SH-SY5Y (cell line): Measurements from ENCODE around the gene GBX2.

Source experiments
- GATA2 ChIP-seq: IDR thresholded peaks from 2 replicates; pipeline ENCODE4 v1.6.1; 2011; ENCODE audit warnings: mild to moderate bottlenecking, low read depth, low read length
- GATA3 ChIP-seq: IDR thresholded peaks from 2 replicates; pipeline ENCODE4 v1.6.1; 2011; ENCODE audit warnings: low read depth, mild to moderate bottlenecking, low read length, moderate library complexity

Gene GBX2

GRCh38 chr2:236165842-236166795 is 2.1 kb downstream of the GBX2 start:
- TF ChIP-seq GATA2, result no peak; the same call in 1 of the 2 replicates
- no peak for TF ChIP-seq GATA3

GRCh38 chr2:236164925-236165841 is 3.0 kb downstream of the GBX2 start:
- TF ChIP-seq GATA2, result no peak
- no peak for TF ChIP-seq GATA3

- TF ChIP-seq GATA2 (no peak; the same call in 1 of the 2 replicates), GATA3 (no peak)
These were observed 3.8 kb downstream of the GBX2 start for GRCh38 chr2:236164201-236164924.

- TF ChIP-seq GATA3 (no peak), GATA2 (no peak)
These were observed 4.5 kb downstream of the GBX2 start for GRCh38 chr2:236163471-236164200.

- TF ChIP-seq GATA3, result no peak
- no peak for TF ChIP-seq GATA2
These were observed 5.2 kb downstream of the GBX2 start for GRCh38 chr2:236162882-236163470.

- TF ChIP-seq GATA3, result no peak
- no peak for TF ChIP-seq GATA2
These were observed 5.9 kb downstream of the GBX2 start for GRCh38 chr2:236162031-236162845.

GRCh38 chr2:236161531-236161930 is 6.7 kb downstream of the GBX2 start:
- TF ChIP-seq GATA2, result no peak
- no peak for TF ChIP-seq GATA3

GRCh38 chr2:236161082-236161462 is 7.1 kb downstream of the GBX2 start:
- TF ChIP-seq GATA3 (no peak), GATA2 (no peak)

- TF ChIP-seq GATA3, result no peak
- no peak for TF ChIP-seq GATA2
These were observed 7.7 kb downstream of the GBX2 start for GRCh38 chr2:236160366-236161081.

GRCh38 chr2:236159778-236160170 is 8.4 kb downstream of the GBX2 start:
- TF ChIP-seq GATA3, result no peak

- TF ChIP-seq GATA3 (no peak), GATA2 (no peak)
These were observed 9.0 kb downstream of the GBX2 start for GRCh38 chr2:236158969-236159777.
